NCI-H446 (cell line): ENCODE measurements around the gene SNX25.
"Not testable (repeated sequence)": the region's sequence is repeated elsewhere in the genome, so short reads cannot be mapped to it uniquely, and the experiment has no call there.

Experiments used
- DNase-seq, 2 experiments: peaks; one replicate each; lab custom pipeline; 2025; lab: John Stamatoyannopoulos, UW

The SNX25 gene

DNA sequence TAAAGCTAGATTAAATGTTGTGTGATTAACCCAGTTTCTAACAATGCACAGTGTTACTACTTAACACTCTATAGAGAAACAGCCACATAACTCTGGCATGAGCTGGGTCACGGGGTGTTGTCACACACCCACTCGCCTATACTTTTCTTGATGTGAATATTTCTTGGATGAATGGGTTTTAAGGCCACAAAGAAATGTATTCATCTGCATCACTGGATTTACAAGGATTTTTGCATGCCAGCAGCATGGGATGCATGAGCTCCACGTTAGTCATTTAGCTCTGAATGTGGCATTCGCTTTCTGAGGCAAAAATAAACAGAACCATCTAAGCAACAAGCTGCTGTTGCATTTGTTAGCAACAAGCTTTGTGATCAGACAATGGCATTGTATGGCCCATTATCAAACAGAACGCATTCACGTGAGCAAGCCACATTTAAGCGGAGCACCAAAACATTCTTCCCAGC is 96.6 kb downstream of the SNX25 start:
- no peak for DNase-seq

DNA sequence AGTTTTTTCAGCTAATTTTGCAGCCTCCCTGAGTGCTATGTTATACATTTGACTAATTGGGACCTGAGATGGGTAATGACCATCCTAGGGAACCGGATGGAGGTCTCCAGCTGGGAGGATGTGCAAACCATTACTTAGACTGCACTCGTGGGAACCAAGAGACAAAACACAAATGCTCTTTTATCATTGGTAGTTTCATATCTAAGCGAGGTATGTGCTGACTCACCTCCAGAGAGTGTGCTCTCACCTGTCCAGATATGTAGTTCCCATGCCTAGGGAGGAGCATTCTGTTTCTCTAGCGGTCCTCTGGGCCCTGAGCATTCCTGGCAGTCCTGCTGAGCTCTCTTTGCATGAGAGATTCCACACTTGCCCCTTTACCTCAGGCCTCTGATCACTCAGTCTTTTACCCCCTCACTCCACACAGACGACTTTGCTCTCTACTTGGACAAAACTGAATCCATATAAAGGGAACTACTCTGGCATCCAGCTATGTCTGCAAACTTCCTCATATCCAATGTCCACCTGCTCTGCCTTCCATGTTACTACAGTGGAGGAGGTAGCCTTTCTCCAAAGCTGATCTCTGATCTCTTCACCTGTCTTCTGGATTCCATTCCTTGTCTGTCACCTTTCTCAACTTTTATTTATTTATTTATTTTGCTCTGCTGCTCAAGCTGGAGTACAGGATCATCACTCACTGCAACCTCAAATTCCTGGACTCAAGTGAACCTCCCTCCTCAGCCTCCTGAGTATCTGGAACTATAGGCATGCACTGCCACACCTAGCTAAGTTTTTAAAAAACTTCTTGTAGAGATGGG is 97.9 kb downstream of the SNX25 start:
- no peak for DNase-seq

DNA sequence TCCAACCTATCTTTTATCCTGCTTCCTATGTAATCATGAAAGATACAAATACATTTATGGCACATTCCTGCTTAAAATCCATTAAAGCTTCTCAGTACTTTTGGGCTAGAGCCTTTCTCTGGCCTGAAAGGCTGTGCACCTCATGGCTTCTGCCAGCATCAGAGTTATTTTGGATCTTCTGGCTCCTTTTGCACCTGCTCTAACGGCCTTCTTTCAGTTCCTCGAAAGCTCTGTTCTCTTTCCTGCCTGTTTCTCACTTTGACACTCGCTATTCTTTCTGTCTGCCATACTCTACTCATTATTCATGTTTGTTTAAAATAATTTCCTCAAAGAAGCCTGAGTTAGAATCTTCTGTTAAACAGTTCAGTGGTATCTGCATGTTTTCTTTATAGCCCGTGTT is 100.4 kb downstream of the SNX25 start:
- no peak for DNase-seq

DNA sequence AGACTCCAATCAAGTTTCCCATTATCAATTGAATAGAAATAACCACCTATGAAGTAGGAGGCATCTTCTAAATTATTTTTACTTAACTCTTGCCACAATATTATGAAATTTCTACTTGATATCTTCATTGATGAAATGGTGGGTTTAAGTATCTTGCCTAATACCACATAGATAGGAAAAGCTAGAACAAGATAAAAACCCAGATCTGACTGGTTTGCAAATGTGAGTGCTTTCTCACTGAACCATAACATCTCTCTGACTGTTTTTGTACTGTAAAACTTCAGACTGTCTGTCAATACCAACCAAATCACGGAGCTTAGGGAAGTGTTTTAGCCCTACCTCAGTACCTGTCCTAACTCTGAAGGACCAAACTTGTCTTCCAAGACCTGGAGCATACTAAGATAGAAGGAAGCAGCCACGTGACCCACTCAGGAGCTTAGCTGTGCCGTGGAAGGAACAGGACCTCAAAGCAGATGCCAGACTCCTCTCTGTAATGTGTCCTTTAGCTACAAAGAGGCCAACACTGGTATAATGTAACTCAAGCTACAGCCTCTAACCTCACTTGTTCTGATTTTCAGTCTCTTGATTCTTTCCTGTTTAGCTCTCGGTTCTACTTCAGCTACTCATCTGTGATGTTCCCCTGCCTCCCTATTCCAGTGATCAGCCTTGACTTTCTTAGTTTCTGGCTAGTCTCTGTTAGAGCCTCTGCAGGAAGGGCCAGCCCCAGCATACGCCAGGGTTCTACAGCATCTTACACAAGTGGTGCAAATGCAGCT is 101.9 kb downstream of the SNX25 start:
- no peak for DNase-seq

DNA sequence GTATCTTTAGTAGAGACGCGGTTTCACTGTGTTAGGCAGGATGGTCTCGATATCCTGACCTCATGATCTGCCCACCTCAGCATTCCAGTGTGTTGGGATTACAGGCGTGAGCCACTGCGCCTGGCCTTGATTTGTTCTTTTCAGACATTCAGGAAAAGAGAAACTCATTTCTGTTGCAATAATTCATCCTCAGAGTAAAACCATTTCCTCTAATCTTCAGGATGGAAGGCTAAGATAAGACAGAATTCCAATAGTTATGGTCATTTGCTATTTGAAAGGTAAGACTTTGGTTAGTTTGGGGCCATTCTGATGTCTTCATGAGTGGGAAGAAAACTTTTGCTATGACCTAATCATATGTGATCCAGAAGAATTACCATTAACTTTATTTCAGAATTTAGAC is 103.3 kb downstream of the SNX25 start:
- no peak for DNase-seq

DNA sequence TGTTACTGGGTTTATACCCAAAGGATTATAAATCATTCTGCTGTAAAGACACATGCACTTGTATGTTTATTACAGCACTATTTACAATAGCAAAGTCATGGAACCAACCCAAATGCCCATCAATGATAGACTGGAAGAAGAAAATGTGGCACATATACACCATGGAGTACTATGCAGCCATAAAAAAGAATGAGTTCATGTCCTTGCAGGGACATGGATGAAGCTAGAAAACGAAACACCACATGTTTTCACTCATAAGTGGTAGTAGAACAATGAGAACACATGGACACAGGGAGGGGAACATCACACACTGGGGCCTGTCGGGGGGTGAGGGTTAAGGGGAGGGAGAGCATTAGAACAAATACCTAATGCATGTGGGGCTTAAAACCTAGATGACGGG is 108.1 kb downstream of the SNX25 start:
- DNase-seq, result not testable (repeated sequence)

DNA sequence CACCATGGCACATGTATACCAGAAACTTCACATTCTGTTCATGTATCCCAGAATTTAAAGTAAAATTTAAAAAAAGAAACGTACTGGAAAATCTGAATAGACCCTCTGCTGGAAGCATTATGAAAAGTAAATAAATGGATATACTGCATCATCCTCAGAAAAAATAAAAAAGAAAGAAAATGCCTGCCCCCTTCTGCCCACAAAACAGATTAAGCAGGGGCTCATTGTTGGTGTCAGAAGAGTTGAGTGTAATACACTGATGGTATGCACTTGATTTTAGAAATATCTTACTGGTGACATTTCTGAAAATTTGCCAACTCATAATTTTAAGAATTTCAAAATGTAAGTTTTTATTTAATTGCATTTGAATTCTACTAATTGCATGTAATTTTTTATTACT is 108.5 kb downstream of the SNX25 start:
- DNase-seq, result no peak

DNA sequence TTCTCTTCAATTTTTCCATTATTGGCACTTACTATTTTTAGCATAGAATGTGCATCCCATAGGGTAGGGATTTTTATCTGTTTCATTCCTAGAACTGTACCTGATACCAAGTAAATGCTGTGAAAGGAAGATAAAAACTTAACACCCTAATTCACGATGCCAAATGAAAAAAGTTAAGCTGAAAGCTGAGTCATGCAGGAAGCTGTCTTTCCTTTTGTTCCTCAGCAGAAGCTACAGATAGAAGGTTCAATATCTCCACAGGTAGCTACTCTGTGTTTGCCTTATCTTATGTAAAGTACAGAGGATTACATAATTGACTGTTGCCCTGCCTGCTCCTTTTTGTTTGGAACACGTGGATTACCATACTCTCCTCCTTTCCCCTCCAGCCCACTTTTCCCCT is 109.3 kb downstream of the SNX25 start:
- no peak for DNase-seq

DNA sequence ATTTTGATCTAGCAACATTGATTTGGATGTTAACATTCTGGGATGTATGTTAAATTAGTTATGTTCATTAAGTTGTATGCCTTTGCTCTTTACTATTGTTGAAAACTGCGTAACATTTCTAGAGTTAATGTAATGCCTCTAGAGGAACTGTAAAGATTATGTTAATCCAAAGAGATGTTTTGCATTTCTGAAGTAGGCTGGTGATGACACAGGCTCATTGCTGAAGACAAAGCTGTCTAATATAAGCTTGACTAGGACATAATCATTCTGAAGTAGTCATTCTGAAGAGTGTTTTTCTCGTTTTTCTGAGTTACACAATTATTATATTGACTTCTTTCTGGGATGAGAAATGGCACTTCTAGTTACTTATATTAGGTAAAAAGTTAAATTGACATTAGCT is 113.4 kb downstream of the SNX25 start:
- no peak for DNase-seq

DNA sequence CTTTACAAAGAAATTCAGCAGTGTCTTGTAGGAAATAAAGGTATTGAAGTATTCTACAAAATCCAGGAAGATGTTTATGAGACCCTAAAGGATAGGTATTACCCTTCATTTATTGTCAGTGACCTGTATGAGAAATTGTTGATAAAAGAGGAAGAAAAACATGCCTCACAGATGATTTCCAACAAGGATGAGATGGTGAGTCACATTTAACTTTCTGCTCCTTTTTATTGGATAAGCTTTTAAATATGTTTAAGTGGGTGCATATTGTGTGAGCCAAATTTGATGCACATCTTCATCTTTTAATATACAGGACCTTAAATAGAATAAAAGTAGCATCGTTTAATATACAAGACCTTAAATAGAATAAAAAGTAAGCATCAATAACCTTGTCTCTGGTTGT is 114.2 kb downstream of the SNX25 start:
- no peak for DNase-seq

DNA sequence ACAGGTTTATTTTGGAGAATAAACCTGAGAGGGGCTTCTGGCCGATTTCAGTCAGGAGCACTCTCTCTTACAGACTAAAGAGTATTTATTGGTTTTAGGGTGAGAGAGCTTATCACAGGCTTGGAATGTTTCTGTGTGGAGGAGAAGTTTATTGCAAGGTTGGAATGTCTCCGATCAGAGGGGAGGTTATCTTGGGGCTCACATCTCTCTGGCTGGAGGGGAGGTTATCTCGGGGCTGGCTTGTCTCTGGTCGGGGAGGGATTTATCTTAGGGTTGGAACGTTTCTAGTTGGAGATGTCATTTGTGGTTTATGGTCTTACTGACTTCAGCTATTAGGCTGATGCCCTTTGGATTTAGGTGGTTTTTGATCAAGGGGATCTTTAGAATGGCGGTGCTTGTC is 115.0 kb downstream of the SNX25 start:
- not testable (repeated sequence) for DNase-seq

DNA sequence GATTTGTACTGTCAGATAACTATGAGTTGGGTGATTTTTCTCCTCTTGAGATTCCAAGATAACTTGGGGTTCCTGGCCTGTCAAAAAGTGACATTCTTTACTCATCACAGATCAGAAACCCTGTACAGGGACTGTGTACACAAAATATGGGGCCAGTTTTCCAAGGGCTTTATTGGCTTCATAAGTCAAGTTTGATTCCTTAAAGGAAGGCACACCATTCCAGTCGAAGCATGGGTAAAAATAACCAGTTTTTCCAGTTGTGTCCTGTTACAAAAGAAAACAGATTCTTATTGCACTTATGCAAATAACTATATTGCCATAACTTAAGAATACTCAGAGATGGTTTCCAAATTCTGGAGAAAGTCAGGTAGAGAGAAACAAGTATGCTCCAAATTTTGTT is 116.3 kb downstream of the SNX25 start:
- DNase-seq, result not testable (repeated sequence)

DNA sequence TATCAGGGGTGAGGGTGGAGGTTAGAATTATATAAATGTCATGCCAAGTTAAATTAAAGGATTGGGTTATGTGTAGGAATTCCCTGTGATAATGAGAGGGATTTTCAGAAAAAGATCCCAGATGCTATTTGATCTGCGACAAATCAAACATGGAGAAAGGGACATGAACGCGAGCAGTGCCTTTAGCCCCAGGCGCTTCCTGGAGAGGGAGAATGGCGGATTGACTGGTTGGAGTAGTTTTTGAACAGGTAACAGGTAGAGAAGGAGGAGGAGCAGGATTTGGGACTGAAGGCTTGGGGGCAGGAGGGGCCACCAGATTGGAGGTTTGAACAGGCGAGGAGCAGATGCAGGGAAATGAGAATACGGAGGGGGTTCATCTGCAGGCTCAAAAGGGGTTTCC is 119.2 kb downstream of the SNX25 start:
- no peak for DNase-seq

DNA sequence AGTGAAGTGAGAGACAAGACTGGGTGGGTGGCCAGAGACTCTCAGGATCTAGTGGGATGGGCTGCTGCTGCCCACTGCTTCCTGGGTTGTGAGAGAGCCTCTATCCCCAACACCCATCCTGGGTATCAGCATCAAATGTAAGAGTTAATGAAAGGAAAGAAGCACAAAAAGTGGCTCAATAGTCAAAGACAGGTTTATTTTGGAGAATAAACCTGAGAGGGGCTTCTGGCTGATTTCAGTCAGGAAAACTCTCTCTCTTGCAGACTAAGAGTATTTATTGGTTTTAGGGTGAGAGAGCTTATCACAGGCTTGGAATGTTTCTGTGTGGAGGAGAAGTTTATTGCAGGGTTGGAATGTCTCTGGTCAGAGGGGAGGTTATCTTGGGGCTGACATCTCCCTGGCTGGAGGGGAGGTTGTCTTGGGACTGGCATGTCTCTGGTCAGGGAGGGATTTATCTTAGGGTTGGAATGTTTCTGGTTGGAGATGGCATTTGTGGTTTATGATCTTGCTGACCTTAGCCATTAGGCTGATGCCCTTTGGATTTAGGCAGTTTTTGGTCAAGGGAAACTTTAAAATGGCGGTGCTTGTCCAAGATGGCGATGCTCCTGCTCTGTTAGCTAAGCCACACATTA is 120.6 kb downstream of the SNX25 start:
- not testable (repeated sequence) for DNase-seq

DNA sequence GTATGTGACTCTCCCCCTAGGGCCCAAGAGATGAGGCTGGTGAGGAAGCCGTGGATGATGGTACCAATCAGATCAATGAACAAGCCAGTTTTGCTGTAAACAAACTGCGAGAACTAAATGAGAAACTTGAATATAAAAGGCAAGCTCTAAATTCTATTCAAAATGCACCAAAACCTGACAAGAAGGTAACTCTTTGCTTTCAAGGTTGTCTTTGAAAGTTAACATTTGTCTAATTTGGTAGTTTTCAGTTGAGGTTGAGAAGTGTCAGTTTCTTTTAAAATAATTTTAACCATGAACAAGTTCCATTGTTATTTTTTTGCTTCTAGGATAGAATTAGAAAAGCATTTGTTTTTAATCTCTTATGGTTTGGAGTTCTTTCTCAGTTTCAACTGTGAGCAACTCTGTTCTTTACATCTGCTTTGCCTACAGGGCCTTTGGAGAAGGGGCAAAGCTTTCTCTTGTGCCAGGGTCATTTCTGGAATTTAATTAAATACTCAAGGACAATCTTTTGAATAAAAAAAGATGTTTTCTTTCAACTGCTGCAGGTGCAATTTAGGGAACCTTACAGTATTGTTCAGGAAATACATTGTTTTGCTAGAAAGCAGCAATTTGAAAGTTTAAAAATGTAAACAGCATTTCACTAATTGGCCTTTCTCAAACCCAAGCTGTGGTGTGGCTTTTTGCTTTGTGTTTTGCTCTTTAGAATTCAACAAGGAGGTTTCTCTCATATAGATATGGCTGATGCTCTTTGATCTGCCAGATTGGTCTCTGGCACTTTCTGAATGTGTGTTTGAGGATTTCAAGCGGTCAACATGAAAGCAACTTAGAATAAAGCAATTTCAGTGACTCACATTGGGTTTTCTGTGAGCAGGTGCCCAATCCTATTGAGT is 123.4 kb downstream of the SNX25 start:
- DNase-seq, result no peak

DNA sequence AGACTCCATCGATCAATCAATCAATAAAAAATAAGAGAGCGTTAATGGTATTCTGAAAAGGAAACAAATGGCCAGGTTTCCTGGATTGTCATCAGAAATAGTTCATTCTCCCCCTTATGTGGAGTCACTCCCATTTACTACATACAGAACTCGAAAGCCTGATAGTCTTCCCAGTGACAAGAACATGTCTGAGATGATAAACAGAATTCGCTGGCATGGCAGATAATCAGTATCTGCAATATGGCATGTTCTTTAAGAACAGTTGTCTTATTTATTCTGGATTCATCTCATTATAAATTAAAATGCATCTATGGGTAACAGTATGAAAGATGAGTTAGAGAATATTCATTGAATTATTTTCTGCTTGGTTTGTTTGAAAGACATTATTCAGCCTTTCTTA is 124.9 kb downstream of the SNX25 start:
- DNase-seq, result no peak

DNA sequence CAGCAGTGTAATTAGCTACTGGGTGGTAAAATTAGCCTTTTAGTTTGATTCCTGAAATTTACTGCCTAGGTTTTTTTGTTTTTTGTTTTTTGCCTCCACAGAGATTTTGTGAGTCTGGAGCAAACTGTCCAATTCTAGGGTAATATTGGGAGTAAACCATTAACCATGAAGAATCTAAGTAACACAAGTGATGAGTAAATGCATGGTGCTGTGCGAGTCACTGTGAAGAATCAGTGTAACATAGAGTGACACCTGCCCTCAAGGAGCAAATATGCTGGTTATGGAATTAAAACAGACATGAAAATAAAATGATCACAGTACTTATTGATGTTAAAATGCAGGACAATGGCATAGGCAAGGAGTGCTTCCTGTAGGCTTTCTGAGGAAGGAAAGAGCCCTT is 126.2 kb downstream of the SNX25 start:
- DNase-seq, result no peak

DNA sequence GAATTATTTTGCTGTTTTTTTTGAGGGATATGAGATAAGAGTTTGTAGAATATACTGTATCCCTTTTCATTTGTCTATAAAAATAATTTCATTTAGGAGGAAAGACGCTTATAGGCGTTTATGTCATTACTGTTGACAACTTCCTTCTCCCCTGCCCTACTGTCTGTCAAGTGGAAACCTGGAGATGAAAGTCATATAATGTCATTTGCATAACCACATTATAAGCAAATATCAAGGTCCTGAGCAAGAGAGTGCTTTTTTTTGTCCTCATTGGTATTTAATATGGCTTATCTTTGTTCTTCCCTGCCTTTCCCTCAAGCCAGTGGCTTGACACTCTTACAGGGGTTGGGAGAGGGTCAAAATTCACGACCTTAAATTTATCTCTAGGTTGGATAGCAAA is 130.5 kb downstream of the SNX25 start:
- no peak for DNase-seq

DNA sequence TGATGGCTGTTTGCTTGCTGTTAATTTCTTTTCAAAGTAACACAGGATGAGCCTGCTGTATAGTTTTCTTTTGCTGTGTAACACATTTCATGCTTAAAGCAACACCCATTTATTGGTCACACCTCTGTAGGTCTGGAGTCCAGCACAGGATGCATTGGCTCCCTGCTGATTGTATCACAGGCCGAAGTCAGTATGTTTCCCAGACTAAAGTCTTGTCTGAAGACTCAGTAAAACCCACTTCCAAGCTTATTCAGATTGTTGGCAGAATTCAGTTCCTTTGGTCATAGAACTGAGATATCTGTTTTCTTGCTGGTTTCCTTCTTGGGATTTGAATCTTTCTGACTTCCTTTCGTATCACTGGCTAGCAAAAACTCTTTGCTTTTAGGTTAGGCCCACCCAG is 132.0 kb downstream of the SNX25 start:
- no peak for DNase-seq

DNA sequence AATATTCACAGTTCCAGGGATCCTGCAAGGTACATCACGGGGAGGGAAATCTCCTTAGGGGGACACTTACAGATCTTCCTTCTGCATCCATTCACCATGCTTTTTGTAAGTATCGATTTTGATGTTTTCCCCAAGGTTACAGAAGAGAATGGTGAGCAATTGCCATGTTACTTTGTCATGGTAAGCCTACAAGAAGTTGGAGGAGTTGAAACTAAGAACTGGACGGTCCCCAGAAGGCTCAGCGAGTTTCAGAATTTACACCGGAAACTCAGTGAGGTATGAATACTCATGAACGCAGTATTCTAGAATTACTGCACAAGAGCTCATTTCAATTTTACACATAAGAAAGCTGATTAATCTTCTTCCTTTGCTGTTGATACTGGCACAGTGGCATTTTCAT is 132.4 kb downstream of the SNX25 start:
- no peak for DNase-seq

DNA sequence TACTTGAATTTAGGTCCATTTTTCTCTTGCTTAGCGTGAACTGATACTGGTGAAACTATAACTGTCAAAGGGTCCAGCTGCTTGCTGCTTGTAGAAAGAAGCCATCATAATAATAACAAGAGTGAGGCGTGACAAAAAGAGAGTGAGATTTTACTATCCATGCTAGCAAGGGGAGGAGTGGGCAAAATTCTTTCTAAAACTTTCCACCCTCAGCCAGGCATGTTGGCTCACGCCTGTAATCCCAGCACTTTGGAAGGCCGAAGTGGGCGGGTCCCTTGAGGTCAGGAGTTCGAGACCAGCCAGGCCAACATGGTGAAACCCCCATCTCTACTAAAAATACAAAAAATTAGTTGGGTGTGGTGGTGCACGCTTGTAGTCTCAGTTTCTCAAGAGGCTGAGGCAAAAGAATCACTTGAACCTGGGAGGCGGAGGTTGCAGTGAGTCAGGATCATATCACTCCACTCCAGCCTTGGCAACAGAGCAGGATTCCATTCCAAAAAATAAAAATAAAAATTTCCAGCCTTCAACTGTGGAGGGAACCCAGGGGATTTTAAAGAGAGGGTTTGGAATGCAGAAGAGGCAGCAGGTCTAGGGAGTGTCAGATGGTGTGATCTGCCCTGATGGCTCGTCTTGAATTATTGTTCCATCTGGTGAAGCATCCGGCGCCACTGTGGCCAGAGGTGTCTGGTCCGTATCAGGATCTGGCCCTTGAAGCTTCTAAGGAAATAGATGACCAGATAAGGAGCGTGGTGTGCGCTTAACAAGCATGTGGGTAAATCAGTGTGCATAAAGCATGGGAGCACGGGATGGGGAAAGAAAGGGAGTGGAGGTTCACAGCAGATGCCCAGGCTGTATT is 134.6 kb downstream of the SNX25 start:
- peak in 1 of 2 experiments; percentile 56 for DNase-seq
